Mesenchymal stem cell (in vitro differentiated cells and primary cell): Measurements from ENCODE around the gene COL4A5.

Experiments
- DNase-seq: peaks from one replicate; pipeline ENCODE4 v3.0.0-alpha.2; 2013
- H2AFZ ChIP-seq: one replicate; pipeline ENCODE4 v1.6.1; 2013; ENCODE audit warnings: low read depth, mild to moderate bottlenecking, control low read depth, inconsistent platforms, low read length, moderate library complexity
- H2AK5ac ChIP-seq: 2 replicates; pipeline ENCODE4 v1.6.1; 2013; ENCODE audit warnings: low read length, moderate library complexity, mild to moderate bottlenecking, inconsistent platforms; ENCODE audit not compliant: severe bottlenecking
- H2BK120ac ChIP-seq: one replicate; pipeline ENCODE4 v1.6.1; 2013; ENCODE audit warnings: low read depth, mild to moderate bottlenecking, inconsistent platforms, low read length, moderate library complexity
- H2BK12ac ChIP-seq, 2 experiments: one replicate each; pipeline ENCODE4 v1.6.1; 2013; ENCODE audit warnings: inconsistent platforms in 2 of 2, low read length in 2 of 2, mild to moderate bottlenecking in 2 of 2, moderate library complexity in 2 of 2, control low read depth in 1 of 2
- H2BK15ac ChIP-seq: one replicate; pipeline ENCODE4 v1.6.1; 2013; ENCODE audit warnings: mild to moderate bottlenecking, low read depth, inconsistent platforms; ENCODE audit not compliant: poor library complexity, severe bottlenecking
- H2BK5ac ChIP-seq: 2 replicates; pipeline ENCODE4 v1.6.1; 2013; ENCODE audit warnings: low read depth, mild to moderate bottlenecking, low read length, control low read depth, inconsistent platforms; ENCODE audit not compliant: poor library complexity, severe bottlenecking
- H3K14ac ChIP-seq, 2 experiments: one replicate each; pipeline ENCODE4 v1.6.1; 2013; ENCODE audit warnings: inconsistent platforms in 2 of 2, low read length in 2 of 2, control low read depth in 1 of 2, mild to moderate bottlenecking in 1 of 2, moderate library complexity in 1 of 2
- H3K18ac ChIP-seq, 2 experiments: one replicate each; pipeline ENCODE4 v1.6.1; 2013; ENCODE audit warnings: inconsistent platforms in 2 of 2, low read length in 2 of 2, control low read depth in 1 of 2, low read depth in 1 of 2, mild to moderate bottlenecking in 1 of 2
- H3K23ac ChIP-seq, 2 experiments: one replicate each; pipeline ENCODE4 v1.6.1; 2013; ENCODE audit warnings: inconsistent platforms in 2 of 2, low read length in 2 of 2, mild to moderate bottlenecking in 2 of 2, moderate library complexity in 2 of 2, control low read depth in 1 of 2
- H3K27ac ChIP-seq: 2 replicates; pipeline ENCODE4 v1.5.1; 2013; ENCODE audit warnings: mild to moderate bottlenecking, moderate library complexity, low read length, control low read depth, inconsistent platforms; ENCODE audit not compliant: poor library complexity, severe bottlenecking
- H3K27me3 ChIP-seq, 2 experiments: 2 replicates each; pipeline versions ENCODE4 v1.6.1 to v1.7.0; 2013; ENCODE audit warnings: low read length in 2 of 2, mild to moderate bottlenecking in 2 of 2, moderate library complexity in 2 of 2, control low read depth in 1 of 2, inconsistent platforms in 1 of 2; ENCODE audit not compliant: control insufficient read depth in 1 of 2, insufficient read depth in 1 of 2
- H3K36me3 ChIP-seq, 2 experiments: 2 replicates each; pipeline versions ENCODE4 v1.6.1 to v1.7.0; 2013; ENCODE audit warnings: low read length in 2 of 2, control low read depth in 1 of 2, inconsistent platforms in 1 of 2, low read depth in 1 of 2, mild to moderate bottlenecking in 1 of 2; ENCODE audit not compliant: insufficient read depth in 2 of 2, control insufficient read depth in 1 of 2
- H3K4ac ChIP-seq, 2 experiments: one replicate each; pipeline ENCODE4 v1.6.1; 2013; ENCODE audit warnings: inconsistent platforms in 2 of 2, low read length in 2 of 2, mild to moderate bottlenecking in 2 of 2, moderate library complexity in 2 of 2, control low read depth in 1 of 2, low read depth in 1 of 2
- H3K4me1 ChIP-seq: 2 replicates; pipeline ENCODE4 v1.6.1; 2013; ENCODE audit warnings: low read depth, low read length, control low read depth; ENCODE audit not compliant: control insufficient read depth, insufficient read depth
- H3K4me2 ChIP-seq: 2 replicates; pipeline ENCODE4 v1.6.1; 2013; ENCODE audit warnings: low read length, mild to moderate bottlenecking, inconsistent platforms; ENCODE audit not compliant: poor library complexity, severe bottlenecking
- H3K4me3 ChIP-seq, 2 experiments: 2 replicates each; pipeline versions ENCODE4 v1.5.1 to v1.7.0; 2013; ENCODE audit warnings: low read length in 2 of 2, mild to moderate bottlenecking in 2 of 2, control low read depth in 1 of 2, low read depth in 1 of 2; ENCODE audit not compliant: insufficient read depth in 1 of 2
- H3K79me1 ChIP-seq: replicated peaks from 2 replicates; pipeline ENCODE4 v1.6.1; 2013; ENCODE audit warnings: mild to moderate bottlenecking, control low read depth, low read length, inconsistent platforms; ENCODE audit not compliant: poor library complexity, severe bottlenecking
- H3K9ac ChIP-seq: 2 replicates; pipeline ENCODE4 v1.7.0; 2013; ENCODE audit warnings: mild to moderate bottlenecking, low read length, moderate library complexity
- H3K9me3 ChIP-seq: 2 replicates; pipeline ENCODE4 v1.7.0; 2013; ENCODE audit warnings: mild to moderate bottlenecking, low read length; ENCODE audit not compliant: control insufficient read depth
- H4K8ac ChIP-seq: one replicate; pipeline ENCODE4 v1.6.1; 2013; ENCODE audit warnings: inconsistent platforms, mild to moderate bottlenecking, low read length, moderate library complexity
- H4K91ac ChIP-seq: one replicate; pipeline ENCODE4 v1.6.1; 2013; ENCODE audit warnings: mild to moderate bottlenecking, low read length, inconsistent platforms
- WGBS: methylation state at CpG from one replicate; pipeline ENCODE4 v1.1.7; 2013; ENCODE audit warnings: mixed read lengths; 5-methylcytosine and 5-hydroxymethylcytosine counted together

COL4A5 gene

GRCh38 chrX:108426262-108426661, 13.4 kb upstream of the COL4A5 start:
- H3K4ac ChIP-seq: no peak overlapping the region
- H2AK5ac ChIP-seq: no peak overlapping the region
- H2BK5ac ChIP-seq: no peak overlapping the region
- no peak overlapping the region for H3K18ac ChIP-seq
- H4K91ac ChIP-seq: no peak overlapping the region
- no peak overlapping the region for H2AFZ ChIP-seq
- H3K4me1 ChIP-seq: no peaks in the 10 kb centered on the region
- H4K8ac ChIP-seq: no peak overlapping the region
- no peak overlapping the region for H2BK120ac ChIP-seq
- no peak overlapping the region for H3K27ac ChIP-seq
- H3K9ac ChIP-seq: no peak overlapping the region
- WGBS: 40% methylated on average over 1 of the region's 1 CpG
- H3K14ac ChIP-seq: no peak overlapping the region
- no peaks in the 10 kb centered on the region for H3K79me1 ChIP-seq
- DNase-seq: no peak
- H2BK12ac ChIP-seq: no peak overlapping the region
- H3K36me3 ChIP-seq: no peaks in the 10 kb centered on the region
- peaks cover 0 to 43% of the 10 kb centered on the region in 2 experiments for H3K27me3 ChIP-seq
- no peak overlapping the region for H3K4me2 ChIP-seq
- H2BK15ac ChIP-seq: no peak overlapping the region
- H3K9me3 ChIP-seq: no peaks in the 10 kb centered on the region
- no peak overlapping the region for H3K4me3 ChIP-seq
- H3K23ac ChIP-seq: no peak overlapping the region

GRCh38 chrX:108435261-108435660, 4.4 kb upstream of the COL4A5 start:
- H2BK12ac ChIP-seq: no peak overlapping the region
- no peak overlapping the region for H2BK15ac ChIP-seq
- no peak for DNase-seq
- no peak overlapping the region for H3K27ac ChIP-seq
- H3K36me3 ChIP-seq: no peaks in the 10 kb centered on the region
- H3K23ac ChIP-seq: no peak overlapping the region
- H3K9me3 ChIP-seq: no peaks in the 10 kb centered on the region
- H3K79me1 ChIP-seq: no peaks in the 10 kb centered on the region
- H3K14ac ChIP-seq: no peak overlapping the region
- no peak overlapping the region for H3K18ac ChIP-seq
- no peak overlapping the region for H3K4me2 ChIP-seq
- H3K4me1 ChIP-seq: no peaks in the 10 kb centered on the region
- H2AFZ ChIP-seq: no peak overlapping the region
- H2BK120ac ChIP-seq: no peak overlapping the region
- no peak overlapping the region for H2BK5ac ChIP-seq
- H4K8ac ChIP-seq: no peak overlapping the region
- no peak overlapping the region for H2AK5ac ChIP-seq
- no peak overlapping the region for H4K91ac ChIP-seq
- no CpG with 5 or more reads among the region's 5 CpGs for WGBS
- H3K4me3 ChIP-seq: no peak overlapping the region
- H3K9ac ChIP-seq: no peak overlapping the region
- H3K4ac ChIP-seq: no peak overlapping the region
- peaks cover 0 to 45% of the 10 kb centered on the region in 2 experiments for H3K27me3 ChIP-seq

GRCh38 chrX:108437349-108438109, 2.1 kb upstream of the COL4A5 start:
- H3K36me3 ChIP-seq: no peaks in the 10 kb centered on the region
- no peak overlapping the region for H4K91ac ChIP-seq
- no peak overlapping the region for H2BK15ac ChIP-seq
- DNase-seq: peak; percentile 14
- no peaks in the 10 kb centered on the region for H3K9me3 ChIP-seq
- H3K4ac ChIP-seq: no peak overlapping the region
- no peak overlapping the region for H3K14ac ChIP-seq
- no peak overlapping the region for H3K27ac ChIP-seq
- H2AFZ ChIP-seq: no peak overlapping the region
- H3K79me1 ChIP-seq: no peaks in the 10 kb centered on the region
- H3K18ac ChIP-seq: peak overlapping the region in 1 of 2 experiments; percentile 60
- no peak overlapping the region for H3K23ac ChIP-seq
- WGBS: 21% methylated on average over 14 of the region's 20 CpGs
- H3K9ac ChIP-seq: peak overlapping the region; percentile 8
- peak overlapping the region in 1 of 2 experiments; percentile 34 for H2BK12ac ChIP-seq
- H2BK5ac ChIP-seq: no peak overlapping the region
- no peak overlapping the region for H2AK5ac ChIP-seq
- H3K4me2 ChIP-seq: peak overlapping the region; percentile 80
- H3K4me3 ChIP-seq: peak overlapping the region; percentile 34 to 66
- no peak overlapping the region for H4K8ac ChIP-seq
- H2BK120ac ChIP-seq: no peak overlapping the region
- H3K4me1 ChIP-seq: no peaks in the 10 kb centered on the region
- peaks cover 0 to 41% of the 10 kb centered on the region in 2 experiments for H3K27me3 ChIP-seq

- Histone ChIP-seq H3K4me1 (no peaks in the 10 kb centered on the region), H3K27ac (peak within 1 kb of the TSS; percentile 87), H3K4me3 (peak within 1 kb of the TSS; percentile 34 to 77), H4K91ac (no peak within 1 kb of the TSS), H3K9me3 (no peaks in the 10 kb centered on the region), H3K4me2 (peak within 1 kb of the TSS; percentile 80), H3K79me1 (no peaks in the 10 kb centered on the region), H3K23ac (no peak within 1 kb of the TSS), H3K4ac (peak within 1 kb of the TSS in 1 of 2 experiments; percentile 17), H3K9ac (peak within 1 kb of the TSS; percentile 8), H2BK120ac (no peak within 1 kb of the TSS), H4K8ac (no peak within 1 kb of the TSS), H2BK12ac (peak within 1 kb of the TSS in 1 of 2 experiments; percentile 34), H2BK15ac (no peak within 1 kb of the TSS), H2AK5ac (no peak within 1 kb of the TSS), H3K27me3 (peaks cover 0 to 41% of the 10 kb centered on the region in 2 experiments), H2AFZ (no peak within 1 kb of the TSS), H3K14ac (no peak within 1 kb of the TSS), H3K36me3 (no peaks in the 10 kb centered on the region), H3K18ac (peak within 1 kb of the TSS in 1 of 2 experiments; percentile 60), H2BK5ac (no peak within 1 kb of the TSS)
- DNase-seq: peak; percentile 37
- WGBS: 1% methylated on average over 13 of the region's 16 CpGs
Observed at GRCh38 chrX:108438110-108438623, 1.5 kb upstream of the COL4A5 start, which contains the start of gene COL4A6. TSS of gene COL4A6 (minus strand) at chrX:108438422. CDS start at chrX:108438196, 226 bp downstream.
